Neural progenitor cell (in vitro differentiated cells): ENCODE data around the gene TOR1A. TPM values are rescaled to one million over a fixed set of nuclear protein-coding genes. Genes with fewer than 3 reads are reported as not detected.

Experiments
- DNase-seq: peaks from one replicate; pipeline ENCODE4 v3.0.0-alpha.2; 2016; ENCODE audit warnings: low spot score
- H2AFZ ChIP-seq: fragments of 200-600 bp; sonication (generic); replicated peaks from 2 replicates; pipeline ENCODE4 v1.6.1; 2016; ENCODE audit warnings: antibody characterized with exemption
- H3F3A ChIP-seq: fragments of 200-600 bp; sonication (generic); 2 replicates; pipeline ENCODE4 v1.6.1; 2016; ENCODE audit warnings: antibody characterized with exemption, low read depth
- H3K27ac ChIP-seq: fragments of 200-600 bp; sonication (generic); 2 replicates; pipeline ENCODE4 v1.5.1; 2016; ENCODE audit warnings: mild to moderate bottlenecking
- H3K27me3 ChIP-seq: fragments of 200-600 bp; sonication (generic); 2 replicates; pipeline ENCODE4 v1.6.1; 2016; ENCODE audit warnings: mild to moderate bottlenecking, moderate library complexity
- H3K36me3 ChIP-seq: fragments of 200-600 bp; sonication (generic); 2 replicates; pipeline ENCODE4 v1.5.1; 2016
- H3K4me1 ChIP-seq: fragments of 200-600 bp; sonication (generic); 2 replicates; pipeline ENCODE4 v1.6.1; 2016; ENCODE audit warnings: mixed run types
- H3K4me2 ChIP-seq: fragments of 200-600 bp; sonication (generic); 2 replicates; pipeline ENCODE4 v1.6.1; 2016
- H3K4me3 ChIP-seq: fragments of 200-600 bp; sonication (generic); 2 replicates; pipeline ENCODE4 v1.5.1; 2016
- H3K79me2 ChIP-seq: fragments of 200-600 bp; sonication (generic); 2 replicates; pipeline ENCODE4 v1.6.1; 2016; ENCODE audit warnings: low read depth
- H3K9ac ChIP-seq: fragments of 200-600 bp; sonication (generic); 2 replicates; pipeline ENCODE4 v1.6.1; 2016
- H3K9me3 ChIP-seq: fragments of 200-600 bp; sonication (generic); 2 replicates; pipeline ENCODE4 v1.5.1; 2016; ENCODE audit warnings: low read depth
- H4K20me1 ChIP-seq: fragments of 200-600 bp; sonication (generic); 2 replicates; pipeline ENCODE4 v1.6.1; 2016; ENCODE audit warnings: low read depth
- H3K27ac Mint-ChIP-seq: 3 replicates; pipeline ENCODE4 v1.8.0; 2021; ENCODE audit warnings: mixed read lengths
- H3K27me3 Mint-ChIP-seq: 2 replicates; pipeline ENCODE4 v1.8.0; 2022; ENCODE audit warnings: low read depth, mild to moderate bottlenecking, inconsistent platforms, moderate library complexity, mixed read lengths; ENCODE audit not compliant: insufficient read depth
- H3K36me3 Mint-ChIP-seq: 3 replicates; pipeline ENCODE4 v1.8.0; 2021; ENCODE audit warnings: mixed read lengths
- H3K4me1 Mint-ChIP-seq: 3 replicates; pipeline ENCODE4 v1.8.0; 2021; ENCODE audit warnings: mixed read lengths
- H3K4me3 Mint-ChIP-seq: 3 replicates; pipeline ENCODE4 v1.8.0; 2021; ENCODE audit warnings: mild to moderate bottlenecking, moderate library complexity, mixed read lengths
- H3K9me3 Mint-ChIP-seq: 3 replicates; pipeline ENCODE4 v1.8.0; 2020; ENCODE audit warnings: mixed read lengths
- EZH2 ChIP-seq: fragments of 200-600 bp; sonication (generic); IDR thresholded peaks from 2 replicates; pipeline ENCODE4 v1.6.1; 2017; ENCODE audit warnings: antibody characterized with exemption, mild to moderate bottlenecking, moderate library complexity
- EZH2phosphoT487 ChIP-seq: fragments of 200-600 bp; sonication (generic); IDR thresholded peaks from 2 replicates; pipeline ENCODE4 v1.6.1; 2017; ENCODE audit warnings: antibody characterized with exemption
- total RNA-seq: library from RNA; depleted of rRNA; stranded (reverse); fragments of >200 nt; gene quantifications from 2 replicates; pipeline ENCODE4 v1.2.3, GENCODE V29; 2015; ENCODE audit warnings: low replicate concordance
- TF ChIP-seq, protein P1 (sequence below): fragments of 200-600 bp; sonication (generic); IDR thresholded peaks from 2 replicates; pipeline ENCODE4 v1.5.1; 2017; ENCODE audit warnings: antibody characterized with exemption, mild to moderate bottlenecking

TOR1A gene
- total RNA-seq, 1 donor from 2014 or later: 39.6 TPM

- no peaks in the 10 kb centered on the region for H3K27me3 Mint-ChIP-seq
- no peaks in the 10 kb centered on the region for H3K36me3 ChIP-seq
- TF ChIP-seq, protein P1, sequence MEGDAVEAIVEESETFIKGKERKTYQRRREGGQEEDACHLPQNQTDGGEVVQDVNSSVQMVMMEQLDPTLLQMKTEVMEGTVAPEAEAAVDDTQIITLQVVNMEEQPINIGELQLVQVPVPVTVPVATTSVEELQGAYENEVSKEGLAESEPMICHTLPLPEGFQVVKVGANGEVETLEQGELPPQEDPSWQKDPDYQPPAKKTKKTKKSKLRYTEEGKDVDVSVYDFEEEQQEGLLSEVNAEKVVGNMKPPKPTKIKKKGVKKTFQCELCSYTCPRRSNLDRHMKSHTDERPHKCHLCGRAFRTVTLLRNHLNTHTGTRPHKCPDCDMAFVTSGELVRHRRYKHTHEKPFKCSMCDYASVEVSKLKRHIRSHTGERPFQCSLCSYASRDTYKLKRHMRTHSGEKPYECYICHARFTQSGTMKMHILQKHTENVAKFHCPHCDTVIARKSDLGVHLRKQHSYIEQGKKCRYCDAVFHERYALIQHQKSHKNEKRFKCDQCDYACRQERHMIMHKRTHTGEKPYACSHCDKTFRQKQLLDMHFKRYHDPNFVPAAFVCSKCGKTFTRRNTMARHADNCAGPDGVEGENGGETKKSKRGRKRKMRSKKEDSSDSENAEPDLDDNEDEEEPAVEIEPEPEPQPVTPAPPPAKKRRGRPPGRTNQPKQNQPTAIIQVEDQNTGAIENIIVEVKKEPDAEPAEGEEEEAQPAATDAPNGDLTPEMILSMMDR: no peak
- TF ChIP-seq EZH2phosphoT487 (no peak), EZH2 (no peak)
- H3K27ac Mint-ChIP-seq: no peak overlapping the region
- no peak overlapping the region for H2AFZ ChIP-seq
- H3K4me2 ChIP-seq: no peak overlapping the region
- no peak overlapping the region for H3K27ac ChIP-seq
- H3K9me3 Mint-ChIP-seq: no peaks in the 10 kb centered on the region
- H3K4me3 Mint-ChIP-seq: no peak overlapping the region
- H3K4me1 ChIP-seq: no peaks in the 10 kb centered on the region
- no peak for DNase-seq
- H4K20me1 ChIP-seq: no peaks in the 10 kb centered on the region
- H3K79me2 ChIP-seq: peaks cover 24% of the 10 kb centered on the region
- no peak overlapping the region for H3K9ac ChIP-seq
- no peak overlapping the region for H3K4me3 ChIP-seq
- no peaks in the 10 kb centered on the region for H3K27me3 ChIP-seq
- H3K4me1 Mint-ChIP-seq: peaks cover 10% of the 10 kb centered on the region
- H3K9me3 ChIP-seq: no peaks in the 10 kb centered on the region
- H3K36me3 Mint-ChIP-seq: peaks cover 13% of the 10 kb centered on the region
- peaks cover 24% of the 10 kb centered on the region for H3F3A ChIP-seq
Observed at GRCh38 chr9:129826344-129826743, 2.4 kb upstream of the TOR1A start.

- no peak for TF ChIP-seq EZH2
- TF ChIP-seq, protein P1: no peak
- TF ChIP-seq EZH2phosphoT487: no peak
- H3K9ac ChIP-seq: peak overlapping the region; percentile 89
- DNase-seq: no peak
- H3K27me3 Mint-ChIP-seq: no peaks in the 10 kb centered on the region
- H3K4me1 ChIP-seq: no peaks in the 10 kb centered on the region
- H3K79me2 ChIP-seq: peaks cover 24% of the 10 kb centered on the region
- H3K4me3 ChIP-seq: peak overlapping the region; percentile 91
- H3K9me3 Mint-ChIP-seq: no peaks in the 10 kb centered on the region
- H3K4me3 Mint-ChIP-seq: peak overlapping the region; percentile 92
- H3K36me3 ChIP-seq: peaks cover 5% of the 10 kb centered on the region
- H3K9me3 ChIP-seq: no peaks in the 10 kb centered on the region
- peak overlapping the region; percentile 98 for H3K4me2 ChIP-seq
- no peak overlapping the region for H3K27ac Mint-ChIP-seq
- no peak overlapping the region for H3K27ac ChIP-seq
- H3K4me1 Mint-ChIP-seq: peaks cover 10% of the 10 kb centered on the region
- no peaks in the 10 kb centered on the region for H3K27me3 ChIP-seq
- H3K36me3 Mint-ChIP-seq: peaks cover 9% of the 10 kb centered on the region
- H4K20me1 ChIP-seq: no peaks in the 10 kb centered on the region
- H2AFZ ChIP-seq: peak overlapping the region; percentile 81
- H3F3A ChIP-seq: peaks cover 24% of the 10 kb centered on the region
Observed at GRCh38 chr9:129823542-129823934, 398 bp downstream of the TOR1A start.

DNA sequence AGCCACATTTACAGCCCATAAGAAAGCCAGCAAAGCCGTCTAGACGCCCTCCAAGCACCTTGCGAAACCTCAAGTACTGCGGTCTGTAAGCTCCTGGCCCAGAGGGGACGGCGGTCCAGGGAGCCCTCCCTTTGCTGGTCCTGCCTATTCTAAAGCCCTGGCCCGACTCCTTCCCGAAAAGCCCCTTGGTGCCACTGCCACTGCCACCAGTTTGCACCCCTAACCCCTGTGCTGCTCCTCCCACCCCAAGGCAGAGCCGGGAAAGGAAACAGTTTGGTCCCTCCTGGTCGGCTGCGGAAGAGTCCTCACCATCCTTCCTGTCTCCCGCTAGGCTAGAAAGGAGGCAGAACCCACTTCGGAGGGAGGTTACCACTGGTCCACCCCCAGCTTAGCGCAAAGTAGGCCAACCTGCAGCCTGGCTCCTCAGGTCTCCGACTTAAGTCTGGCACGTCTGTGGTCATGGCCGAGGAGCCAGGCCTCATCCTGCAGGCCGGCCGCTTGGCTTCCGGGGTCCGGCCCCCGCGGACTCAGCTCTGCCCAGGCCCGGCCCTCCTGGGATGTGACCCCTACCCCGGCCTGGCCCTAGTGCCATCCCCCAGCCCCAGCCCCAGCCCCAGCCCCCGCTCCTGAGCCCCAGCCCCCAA is 916 bp downstream of the TOR1A start:
- DNase-seq: peak; percentile 36
- Histone ChIP-seq H2AFZ (no peak overlapping the region), H3F3A (peaks cover 24% of the 10 kb centered on the region), H3K79me2 (peaks cover 24% of the 10 kb centered on the region), H4K20me1 (no peaks in the 10 kb centered on the region), H3K4me2 (peak overlapping the region; percentile 98), H3K9ac (peak overlapping the region; percentile 89), H3K9me3 (no peaks in the 10 kb centered on the region), H3K4me3 (peak overlapping the region; percentile 91), H3K27me3 (no peaks in the 10 kb centered on the region), H3K27ac (no peak overlapping the region), H3K36me3 (peaks cover 5% of the 10 kb centered on the region), H3K4me1 (no peaks in the 10 kb centered on the region)
- Mint-ChIP-seq H3K27ac (peak overlapping the region; percentile 57), H3K27me3 (no peaks in the 10 kb centered on the region), H3K9me3 (no peaks in the 10 kb centered on the region), H3K36me3 (peaks cover 11% of the 10 kb centered on the region), H3K4me3 (peak overlapping the region; percentile 92), H3K4me1 (peaks cover 10% of the 10 kb centered on the region)
- TF ChIP-seq EZH2phosphoT487 (no peak), EZH2 (no peak)
- TF ChIP-seq, protein P1: no peak
